B cell (primary cell): ENCODE measurements around the gene EIF3A. TPM values are rescaled to one million over a fixed set of nuclear protein-coding genes. Genes with fewer than 3 reads are reported as not detected.

ENCODE experiments used
- ATAC-seq: fragments of 200-7000 bp; cut with Tn5 transposase; one replicate; pipeline ENCODE4 v1.10.0; 2021; ENCODE audit warnings: low read depth, mild to moderate bottlenecking, moderate number of reproducible peaks, moderate library complexity
- CTCF ChIA-PET: fragments of 350-600 bp; sonication (Branson Sonifier 250); formaldehyde crosslinking; loops from one replicate; lab custom pipeline; 2021; ENCODE audit warnings: antibody characterized with exemption, inconsistent platforms; lab: Charles Lee
- POLR2A ChIA-PET: fragments of 350-600 bp; sonication (Branson Sonifier 250); formaldehyde crosslinking; loops from one replicate; lab custom pipeline; 2021; ENCODE audit warnings: antibody characterized with exemption; lab: Charles Lee
- DNase-seq: peaks from one replicate; pipeline ENCODE4 v3.0.0; 2013
- H2AFZ ChIP-seq: 2 replicates; pipeline ENCODE4 v1.6.1; 2012; ENCODE audit warnings: mild to moderate bottlenecking, low read depth, low read length; ENCODE audit not compliant: insufficient read depth, poor library complexity, severe bottlenecking
- H3K27ac ChIP-seq, 2 donors: 1 replicate in 1 of 2; 2 replicates in 1 of 2; pipeline ENCODE4 v1.5.1; 2012 to 2013; ENCODE audit warnings: low read length in 2 of 2, mild to moderate bottlenecking in 2 of 2, moderate library complexity in 1 of 2
- H3K27me3 ChIP-seq, 4 experiments: fragments of 200-600 bp in 1 of 4; sonication (generic) in 1 of 4; replicated peaks in 1 of 4; 1 replicate in 2 of 4; 2 replicates in 2 of 4; pipeline versions ENCODE4 v1.6.1 to v1.7.0; 2013 to 2016; ENCODE audit warnings: low read length in 3 of 4, mild to moderate bottlenecking in 2 of 4, mixed read lengths in 1 of 4, moderate library complexity in 1 of 4; ENCODE audit not compliant: insufficient read depth in 4 of 4, control insufficient read depth in 3 of 4; ENCODE audit errors: control extremely low read depth in 1 of 4
- H3K36me3 ChIP-seq, 2 experiments: replicated peaks in 1 of 2; 1 replicate in 1 of 2; 2 replicates in 1 of 2; pipeline versions ENCODE4 v1.6.1 to v1.7.1; 2013; ENCODE audit warnings: low read length in 1 of 2; ENCODE audit not compliant: insufficient read depth in 2 of 2, control insufficient read depth in 1 of 2; ENCODE audit errors: control extremely low read depth in 1 of 2, extremely low read depth in 1 of 2
- H3K4me1 ChIP-seq, 2 donors: fragments of 200-600 bp in 1 of 2; sonication (generic) in 1 of 2; 1 replicate in 1 of 2; 2 replicates in 1 of 2; pipeline versions ENCODE4 v1.5.1 to v1.6.1; 2013 to 2017; ENCODE audit warnings: low read length in 2 of 2; ENCODE audit not compliant: control insufficient read depth in 2 of 2, insufficient read depth in 2 of 2
- H3K4me2 ChIP-seq: replicated peaks from 2 replicates; pipeline ENCODE3; 2012; ENCODE audit warnings: mild to moderate bottlenecking, low read depth, low read length; ENCODE audit not compliant: poor library complexity, severe bottlenecking
- H3K4me3 ChIP-seq, 5 experiments: fragments of 200-600 bp in 1 of 5; sonication (generic) in 1 of 5; 1 replicate in 3 of 5; 2 replicates in 2 of 5; pipeline versions ENCODE4 v1.5.1 to v1.7.0; 2011 to 2016; ENCODE audit warnings: low read length in 4 of 5, mild to moderate bottlenecking in 4 of 5, low read depth in 2 of 5, control low read depth in 1 of 5, moderate library complexity in 1 of 5; ENCODE audit not compliant: insufficient read depth in 1 of 5; ENCODE audit errors: control extremely low read depth in 1 of 5, extremely low read depth in 1 of 5
- H3K79me2 ChIP-seq: fragments of 200-600 bp; sonication (generic); one replicate; pipeline ENCODE4 v1.6.0; 2016; ENCODE audit warnings: low read length; ENCODE audit not compliant: control insufficient read depth, insufficient read depth
- H3K9ac ChIP-seq: fragments of 200-600 bp; sonication (generic); 2 replicates; pipeline ENCODE4 v1.6.1; 2017; ENCODE audit warnings: mild to moderate bottlenecking, low read length, moderate library complexity
- H3K9me3 ChIP-seq, 3 donors: one replicate each; pipeline versions ENCODE4 v1.6.1 to v1.7.1; 2013; ENCODE audit warnings: low read length in 2 of 3; ENCODE audit not compliant: control insufficient read depth in 2 of 3, insufficient read depth in 1 of 3; ENCODE audit errors: control extremely low read depth in 1 of 3
- H4K20me1 ChIP-seq: 2 replicates; pipeline ENCODE4 v1.6.0; 2012; ENCODE audit warnings: mild to moderate bottlenecking, low read length; ENCODE audit not compliant: insufficient read depth, control insufficient read depth, poor library complexity, severe bottlenecking
- H3K27ac Mint-ChIP-seq: one replicate; pipeline ENCODE4 v1.8.0; 2021; ENCODE audit warnings: mixed read lengths
- H3K27me3 Mint-ChIP-seq: one replicate; pipeline ENCODE4 v1.8.0; 2021; ENCODE audit warnings: mixed read lengths
- H3K4me1 Mint-ChIP-seq: one replicate; pipeline ENCODE4 v1.8.0; 2021; ENCODE audit warnings: mixed read lengths
- H3K4me3 Mint-ChIP-seq: one replicate; pipeline ENCODE4 v1.8.0; 2021; ENCODE audit warnings: mixed read lengths
- H3K9me3 Mint-ChIP-seq: one replicate; pipeline ENCODE4 v1.8.0; 2022; ENCODE audit warnings: mixed read lengths; ENCODE audit not compliant: insufficient read depth
- EZH2 ChIP-seq: IDR thresholded peaks from 2 replicates; pipeline ENCODE4 v1.6.1; 2012; ENCODE audit warnings: borderline replicate concordance, low read depth, mild to moderate bottlenecking, moderate library complexity, low read length; ENCODE audit not compliant: insufficient read depth, poor library complexity, severe bottlenecking
- WGBS: methylation state at CpG from one replicate; pipeline ENCODE4 v1.1.5; 2013; ENCODE audit warnings: missing lambda C conversion rate; ENCODE audit not compliant: insufficient coverage; 5-methylcytosine and 5-hydroxymethylcytosine counted together
- intact Hi-C: fragments of 100-400 bp; cut with micrococcal nuclease; formaldehyde crosslinking; loops from one replicate; pipeline ENCODE4 v1.10.0; 2022
- polyA plus RNA-seq: library from polyadenylated mRNA; depleted of rRNA; stranded (reverse); fragments of >200 nt; gene quantifications from 2 replicates; pipeline ENCODE4 v1.2.3, GENCODE V29; 2012
- total RNA-seq, 2 donors: library from RNA; stranded (reverse); fragments of 120-200 nt in 1 of 2; gene quantifications; 1 replicate in 1 of 2; 2 replicates in 1 of 2; pipeline versions ENCODE4 v1.2.3 to v1.2.4, GENCODE V29; 2013 to 2022
- TF ChIP-seq, protein P1 (sequence below): fragments of 200-600 bp; IDR thresholded peaks from one replicate; pipeline ENCODE4 v1.8.0; 2022; ENCODE audit warnings: antibody characterized with exemption, mild to moderate bottlenecking

EIF3A gene
- total and polyA plus RNA-seq, 2 donors (not counting 1 experiment from before 2014, with no cell fraction given): 8.8 to 94.5 TPM

DNA sequence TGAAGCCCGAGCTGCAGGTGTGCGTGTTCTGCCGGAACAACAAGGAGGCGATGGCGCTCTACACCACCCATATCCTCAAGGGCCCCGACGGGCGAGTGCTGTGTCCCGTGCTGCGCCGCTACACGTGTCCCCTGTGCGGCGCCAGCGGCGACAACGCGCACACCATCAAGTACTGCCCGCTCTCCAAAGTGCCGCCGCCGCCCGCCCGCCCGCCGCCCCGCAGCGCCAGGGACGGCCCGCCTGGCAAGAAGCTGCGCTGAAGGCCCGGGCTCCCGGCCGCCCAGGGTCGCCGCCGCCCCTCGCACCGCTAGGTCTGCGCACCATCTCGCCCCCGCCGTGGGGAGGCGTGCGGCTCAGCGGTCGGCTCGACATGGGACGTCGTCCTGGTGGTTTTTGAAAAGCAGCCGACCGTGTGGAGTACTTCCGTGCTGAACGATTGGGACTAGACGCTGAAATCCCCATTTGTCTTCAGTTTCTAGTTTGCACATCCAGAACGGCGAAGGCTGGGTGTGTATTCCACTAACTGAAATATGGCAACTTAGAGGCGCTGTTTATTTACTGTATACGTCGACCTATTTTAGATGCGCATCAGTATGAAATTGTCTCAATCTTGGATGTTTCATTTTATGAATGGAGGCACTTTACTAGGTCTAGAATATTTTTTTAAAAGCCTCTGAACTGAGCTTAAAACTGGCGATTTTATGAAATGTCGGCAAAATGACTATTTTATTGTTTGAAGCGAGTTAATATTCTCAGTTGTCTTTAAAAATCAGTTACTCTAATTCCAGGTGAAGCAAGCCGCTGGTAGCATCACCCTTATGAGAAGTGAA, 50.0 kb downstream of the EIF3A start:
- Histone ChIP-seq H4K20me1 (peaks cover 34% of the 10 kb centered on the region), H3K79me2 (no peaks in the 10 kb centered on the region), H3K4me3 (peak overlapping the region in 3 of 5 experiments; percentile 23 to 47 (median 39)), H3K27me3 (peaks cover 0 to 30% (median 8%) of the 10 kb centered on the region in 4 experiments), H3K4me2 (peak overlapping the region; percentile 93), H3K27ac (no peak overlapping the region), H3K9ac (peak overlapping the region; percentile 34), H2AFZ (no peak overlapping the region), H3K36me3 (peaks cover 2 to 13% of the 10 kb centered on the region in 2 experiments), H3K4me1 (peaks cover 21% of the 10 kb centered on the region in 2 donors), H3K9me3 (peaks cover 0 to 3% (median 0%) of the 10 kb centered on the region in 3 donors)
- H3K4me3 Mint-ChIP-seq: peak overlapping the region; percentile 81
- peak; percentile 68 for ATAC-seq
- peak overlapping the region; percentile 32 for H3K27ac Mint-ChIP-seq
- peaks cover 24% of the 10 kb centered on the region for H3K4me1 Mint-ChIP-seq
- H3K27me3 Mint-ChIP-seq: peaks cover 25% of the 10 kb centered on the region
- WGBS: 2% methylated on average over 59 of the region's 65 CpGs
- ChIA-PET POLR2A (no interaction called here), CTCF (no interaction called here)
- TF ChIP-seq, protein P1, sequence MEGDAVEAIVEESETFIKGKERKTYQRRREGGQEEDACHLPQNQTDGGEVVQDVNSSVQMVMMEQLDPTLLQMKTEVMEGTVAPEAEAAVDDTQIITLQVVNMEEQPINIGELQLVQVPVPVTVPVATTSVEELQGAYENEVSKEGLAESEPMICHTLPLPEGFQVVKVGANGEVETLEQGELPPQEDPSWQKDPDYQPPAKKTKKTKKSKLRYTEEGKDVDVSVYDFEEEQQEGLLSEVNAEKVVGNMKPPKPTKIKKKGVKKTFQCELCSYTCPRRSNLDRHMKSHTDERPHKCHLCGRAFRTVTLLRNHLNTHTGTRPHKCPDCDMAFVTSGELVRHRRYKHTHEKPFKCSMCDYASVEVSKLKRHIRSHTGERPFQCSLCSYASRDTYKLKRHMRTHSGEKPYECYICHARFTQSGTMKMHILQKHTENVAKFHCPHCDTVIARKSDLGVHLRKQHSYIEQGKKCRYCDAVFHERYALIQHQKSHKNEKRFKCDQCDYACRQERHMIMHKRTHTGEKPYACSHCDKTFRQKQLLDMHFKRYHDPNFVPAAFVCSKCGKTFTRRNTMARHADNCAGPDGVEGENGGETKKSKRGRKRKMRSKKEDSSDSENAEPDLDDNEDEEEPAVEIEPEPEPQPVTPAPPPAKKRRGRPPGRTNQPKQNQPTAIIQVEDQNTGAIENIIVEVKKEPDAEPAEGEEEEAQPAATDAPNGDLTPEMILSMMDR: peak; percentile 24
- no peak for TF ChIP-seq EZH2
- intact Hi-C loops: loop anchor here (1.0 kb wide), 2 partner anchors 50 to 74 kb away; partner anchors contain the start of genes DENND10 and EIF3A
- DNase-seq: peak; percentile 86
- H3K9me3 Mint-ChIP-seq: no peaks in the 10 kb centered on the region
